ENCODE results near the gene RNASE12.

Gene RNASE12

GRCh38 chr14:20563971-20564370, 27.2 kb downstream of the RNASE12 start:
- no peak for TF ChIP-seq CTCF (IDR thresholded peaks at IDR 0.05)

- TF ChIP-seq CTCF (IDR thresholded peaks at IDR 0.05) = no peak
Observed at GRCh38 chr14:20560961-20561360, 30.2 kb downstream of the RNASE12 start, which contains the start of gene RNASE9. Gene RNASE9 (minus strand): TSS chr14:20561047.

GRCh38 chr14:20559461-20559904, 31.7 kb downstream of the RNASE12 start:
- no peak for TF ChIP-seq CTCF (IDR thresholded peaks at IDR 0.05)

- no peak for TF ChIP-seq CTCF (IDR thresholded peaks at IDR 0.05)
Observed at GRCh38 chr14:20557212-20557542, 34.0 kb downstream of the RNASE12 start.

- no peak for TF ChIP-seq CTCF (IDR thresholded peaks at IDR 0.05)
Observed at GRCh38 chr14:20556500-20557211, 34.5 kb downstream of the RNASE12 start.

- TF ChIP-seq CTCF (IDR thresholded peaks at IDR 0.05) = no peak
Observed at GRCh38 chr14:20555845-20556244, 35.3 kb downstream of the RNASE12 start.

- TF ChIP-seq CTCF (IDR thresholded peaks at IDR 0.05) = no peak
Observed at GRCh38 chr14:20553024-20553423, 38.2 kb downstream of the RNASE12 start.

GRCh38 chr14:20551606-20552005, 39.6 kb downstream of the RNASE12 start:
- TF ChIP-seq CTCF (IDR thresholded peaks at IDR 0.05) = no peak
